ENCODE measurements around the gene TMEM236. TPM values are rescaled to one million over a fixed set of nuclear protein-coding genes. Genes with fewer than 3 reads are reported as not detected.

The TMEM236 gene
- total RNA-seq, 4 donors from 2014 or later = 0.08 to 0.95 (median 0.55) TPM

GRCh38 chr10:17817790-17818189 lies 65.8 kb downstream of the TMEM236 start:
- TF ChIP-seq POLR2A (IDR thresholded peaks at IDR 0.05) = no peak
- no peak for TF ChIP-seq CTCF (IDR thresholded peaks at IDR 0.05)
- WGBS, 2 donors = 78 to 81% methylated on average over 3 of the region's 3 CpGs
- intact Hi-C loops (cut with DNase I; ENCODE audit: low total_unique reads) = no loop called here
- H3K4me3 ChIP-seq (ENCODE audit: low read depth, poor library complexity, severe bottlenecking) = no peak overlapping the region
- DNase-seq (ENCODE audit: low spot score in 2 of 2) = no peak

GRCh38 chr10:17819836-17820235 lies 67.8 kb downstream of the TMEM236 start:
- no peak for DNase-seq (ENCODE audit: low spot score in 2 of 2)
- TF ChIP-seq CTCF (IDR thresholded peaks at IDR 0.05) (no peak), POLR2A (IDR thresholded peaks at IDR 0.05) (no peak)
- 53% methylated on average over 7 of the region's 7 CpGs for WGBS, 2 donors
- H3K4me3 ChIP-seq (ENCODE audit: low read depth, poor library complexity, severe bottlenecking) = no peak overlapping the region
- intact Hi-C loops (cut with DNase I; ENCODE audit: low total_unique reads) = no loop called here

GRCh38 chr10:17820943-17821342 lies 68.9 kb downstream of the TMEM236 start:
- WGBS, 2 donors = 70% methylated on average over 3 of the region's 3 CpGs
- TF ChIP-seq CTCF (IDR thresholded peaks at IDR 0.05) (no peak), POLR2A (IDR thresholded peaks at IDR 0.05) (no peak)

DNA sequence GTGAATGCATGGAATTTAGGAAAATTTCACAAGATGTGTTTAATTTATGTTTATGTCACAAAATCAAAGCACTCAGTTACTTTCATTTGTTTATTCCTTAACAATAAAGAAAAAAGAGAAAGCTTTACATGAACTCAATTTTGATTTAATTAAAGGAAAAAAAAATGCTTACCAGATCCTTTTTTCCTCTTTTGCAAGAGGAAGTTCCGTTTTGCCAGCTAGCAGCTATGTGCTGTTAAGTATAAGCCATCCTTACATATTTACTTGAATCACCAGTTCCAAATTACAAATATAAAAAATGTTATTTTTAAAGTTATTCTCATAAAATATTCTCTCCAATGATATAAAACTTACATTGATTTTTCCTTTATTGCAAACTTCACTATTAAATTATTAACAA lies 69.9 kb downstream of the TMEM236 start:
- no peak for DNase-seq (ENCODE audit: low spot score in 2 of 2)
- TF ChIP-seq POLR2A (IDR thresholded peaks at IDR 0.05) (no peak), CTCF (IDR thresholded peaks at IDR 0.05) (no peak)
- H3K4me3 ChIP-seq (ENCODE audit: low read depth, poor library complexity, severe bottlenecking) = no peak overlapping the region
- WGBS, 2 donors = 35 to 44% methylated on average over 1 of the region's 1 CpG
- intact Hi-C loops (cut with DNase I; ENCODE audit: low total_unique reads) = no loop called here

More at GRCh38 chr10:17820943-17821342, 68.9 kb downstream of the TMEM236 start:
- intact Hi-C loops (cut with DNase I; ENCODE audit: low total_unique reads) = no loop called here
- H3K4me3 ChIP-seq (ENCODE audit: low read depth, poor library complexity, severe bottlenecking) = no peak overlapping the region
- DNase-seq (ENCODE audit: low spot score in 2 of 2) = no peak

DNA sequence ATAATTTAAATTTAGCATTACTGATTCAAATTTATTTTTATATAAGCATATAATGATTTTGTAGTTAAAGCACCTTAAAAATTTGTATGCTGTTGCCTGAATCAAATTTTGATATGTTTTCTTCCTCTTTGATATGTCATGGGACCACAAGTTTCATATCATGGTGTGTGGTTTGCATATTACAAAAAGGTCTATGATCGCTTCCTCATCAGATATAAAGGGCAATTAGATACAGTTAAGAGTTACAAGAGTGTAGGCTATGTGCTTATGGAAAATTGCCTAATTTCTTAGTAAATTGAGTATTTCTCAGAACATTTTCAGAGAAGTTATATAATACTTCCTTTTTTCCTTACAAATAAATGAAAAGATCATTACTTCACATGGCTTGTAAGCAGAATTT lies 79.3 kb downstream of the TMEM236 start:
- no peak for DNase-seq (ENCODE audit: low spot score in 2 of 2)
- H3K4me3 ChIP-seq (ENCODE audit: low read depth, poor library complexity, severe bottlenecking) = no peak overlapping the region
- TF ChIP-seq POLR2A (IDR thresholded peaks at IDR 0.05) = no peak
- no peak for TF ChIP-seq CTCF (IDR thresholded peaks at IDR 0.05)
- WGBS, 2 donors = 85 to 90% methylated on average over 1 of the region's 1 CpG
- intact Hi-C loops (cut with DNase I; ENCODE audit: low total_unique reads) = no loop called here

GRCh38 chr10:17831896-17832295 lies 79.9 kb downstream of the TMEM236 start:
- intact Hi-C loops (cut with DNase I; ENCODE audit: low total_unique reads) = no loop called here
- TF ChIP-seq POLR2A (IDR thresholded peaks at IDR 0.05) = no peak
- TF ChIP-seq CTCF (IDR thresholded peaks at IDR 0.05) = no peak
- DNase-seq (ENCODE audit: low spot score in 2 of 2) = no peak
- H3K4me3 ChIP-seq (ENCODE audit: low read depth, poor library complexity, severe bottlenecking) = no peak overlapping the region
- 71 to 75% methylated on average over 6 of the region's 6 CpGs for WGBS, 2 donors

All from lower leg skin (tissue), 4 donors.